ENCODE data around the gene RHOU.

Gene RHOU

GRCh38 chr1:228739826-228740225, 4.5 kb downstream of the RHOU start:
- no peak for DNase-seq

GRCh38 chr1:228740543-228741317, 5.5 kb downstream of the RHOU start:
- DNase-seq, result no peak

GRCh38 chr1:228742281-228742860, 7.1 kb downstream of the RHOU start:
- DNase-seq, result no peak

- DNase-seq, result no peak
Observed at GRCh38 chr1:228743405-228743804, 8.1 kb downstream of the RHOU start.

GRCh38 chr1:228744356-228744755, 9.1 kb downstream of the RHOU start:
- no peak for DNase-seq

- DNase-seq, result no peak
Observed at GRCh38 chr1:228744918-228745317, 9.6 kb downstream of the RHOU start.

GRCh38 chr1:228745497-228745896, 10.2 kb downstream of the RHOU start:
- no peak for DNase-seq

- DNase-seq, result no peak
Observed at GRCh38 chr1:228747301-228747935, 12.1 kb downstream of the RHOU start.

GRCh38 chr1:228748029-228748428, 12.8 kb downstream of the RHOU start:
- no peak for DNase-seq

- no peak for DNase-seq
Observed at GRCh38 chr1:228748431-228748830, 13.2 kb downstream of the RHOU start.

- DNase-seq, result no peak
Observed at GRCh38 chr1:228749765-228750164, 14.5 kb downstream of the RHOU start.

GRCh38 chr1:228750915-228751314, 15.6 kb downstream of the RHOU start:
- DNase-seq, result no peak

- DNase-seq, result no peak
Observed at GRCh38 chr1:228751360-228752098, 16.2 kb downstream of the RHOU start.

GRCh38 chr1:228752258-228752657, 17.0 kb downstream of the RHOU start:
- DNase-seq, result no peak

GRCh38 chr1:228752675-228753265, 17.5 kb downstream of the RHOU start:
- no peak for DNase-seq

GRCh38 chr1:228753287-228753686, 18.0 kb downstream of the RHOU start:
- no peak for DNase-seq

- DNase-seq, result no peak
Observed at GRCh38 chr1:228753786-228754360, 18.6 kb downstream of the RHOU start.

- no peak for DNase-seq
Observed at GRCh38 chr1:228754646-228755268, 19.5 kb downstream of the RHOU start.

GRCh38 chr1:228755800-228756199, 20.5 kb downstream of the RHOU start:
- no peak for DNase-seq

GRCh38 chr1:228756457-228756856, 21.2 kb downstream of the RHOU start:
- DNase-seq, result no peak

- DNase-seq, result no peak
Observed at GRCh38 chr1:228758447-228758846, 23.2 kb downstream of the RHOU start.

GRCh38 chr1:228760979-228761378, 25.7 kb downstream of the RHOU start:
- no peak for DNase-seq

Data from stimulated activated naive CD4-positive, alpha-beta T cell treated with Interleukin-2 at 50 U/mL for 16 hours (primary cell).